Middle frontal gyrus (tissue), 1 donor: Measurements from ENCODE around the gene HDAC11.
A peak's percentile ranks its signal among the peaks of the same experiment; 100 is the strongest.
"Not testable (repeated sequence)": the region's sequence is repeated elsewhere in the genome, so short reads cannot be mapped to it uniquely, and the experiment has no call there.

Source experiments
- DNase-seq: peaks from one replicate; pipeline ENCODE4 v3.0.0-alpha.2; 2015; ENCODE audit warnings: low spot score; ENCODE audit errors: extremely low spot score

HDAC11 gene

DNA sequence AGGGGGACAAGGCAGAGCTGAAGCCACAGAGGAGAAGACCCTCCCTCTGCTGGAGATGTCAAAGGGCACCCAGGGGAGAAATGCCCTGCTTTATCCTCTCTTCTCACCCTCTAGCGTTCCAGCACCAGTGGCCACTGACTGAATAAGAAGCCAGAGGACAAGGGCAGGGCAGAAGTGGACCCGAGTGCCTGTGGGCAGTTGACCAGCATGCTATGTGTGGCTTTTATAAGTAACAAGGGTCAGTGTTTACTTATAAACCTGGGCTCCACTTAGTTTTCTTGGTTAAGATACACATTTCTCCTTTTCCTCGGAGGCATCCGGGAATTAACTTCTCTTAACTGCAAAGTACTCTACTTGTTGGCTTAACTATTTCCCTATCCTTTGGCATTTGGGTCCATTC lies 13.3 kb upstream of the HDAC11 start:
- no peak for DNase-seq

DNA sequence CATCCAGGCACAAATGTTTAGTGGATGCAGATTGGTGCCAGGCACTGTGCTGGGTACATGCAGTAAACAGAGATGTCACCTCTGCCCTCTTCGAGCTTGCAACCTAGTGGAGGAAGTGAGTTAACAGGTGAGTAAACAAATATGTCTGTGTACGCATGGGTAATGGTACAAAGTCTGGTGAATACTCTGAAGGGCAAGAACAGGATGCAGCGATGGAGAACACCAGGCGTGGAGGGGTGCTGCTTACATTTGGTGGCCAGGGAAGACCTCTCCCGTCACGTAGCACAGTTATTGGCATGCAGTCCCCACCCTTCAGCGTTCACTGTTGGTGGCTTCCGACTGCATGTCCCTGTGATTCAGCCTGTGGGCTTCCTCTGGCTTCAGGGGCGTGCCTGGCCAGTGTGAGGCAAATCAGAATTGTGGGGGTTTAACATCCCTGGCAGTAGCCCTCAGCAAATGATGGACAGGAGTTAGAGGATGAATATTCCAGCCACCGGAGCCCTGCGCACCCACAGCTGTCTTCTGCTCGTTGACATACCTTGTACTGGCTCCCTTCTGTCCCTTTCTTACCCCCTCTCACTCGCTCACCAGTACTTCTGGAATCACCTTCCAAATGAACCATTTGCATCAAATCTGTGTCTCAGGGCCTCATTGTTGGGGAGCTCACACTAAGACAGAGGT lies 9.1 kb upstream of the HDAC11 start:
- no peak for DNase-seq

DNA sequence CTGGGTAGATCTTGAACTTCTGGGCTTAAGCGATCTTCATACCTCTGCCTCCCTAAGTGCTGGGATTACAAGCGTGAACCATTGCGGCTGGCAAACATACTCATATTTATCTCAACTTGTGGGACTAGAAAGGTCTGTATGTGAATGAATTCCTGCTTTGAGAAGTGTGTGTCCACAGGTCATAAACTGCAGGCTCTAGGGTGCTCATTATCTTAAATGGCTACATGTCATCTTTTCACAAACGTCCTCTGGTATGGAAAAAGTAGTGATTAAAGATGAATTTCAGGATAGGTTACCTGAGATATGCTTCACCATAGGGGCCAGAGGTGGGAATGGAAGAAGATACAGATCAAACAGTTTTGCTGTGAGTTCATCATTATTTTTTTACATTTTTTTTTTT lies 7.8 kb upstream of the HDAC11 start:
- no peak for DNase-seq

DNA sequence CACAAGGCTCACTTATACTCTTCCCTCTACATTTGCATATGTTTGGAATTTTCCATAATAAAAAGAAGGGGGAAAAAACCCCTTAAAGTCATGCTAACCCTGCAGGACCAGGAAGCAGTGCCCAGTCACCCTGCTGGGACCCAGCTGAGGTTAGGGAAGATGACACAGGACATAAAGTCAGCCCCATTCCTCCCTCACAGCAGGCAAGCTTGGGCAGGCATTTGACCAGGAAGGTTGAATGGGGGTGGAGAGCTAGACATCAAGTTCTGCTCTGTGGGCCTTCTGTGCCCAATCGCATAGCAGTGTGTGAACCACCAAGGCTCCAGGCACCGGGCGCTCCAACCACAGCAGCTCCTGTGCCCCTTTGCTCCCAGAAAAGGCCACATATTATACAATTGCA lies 7.1 kb upstream of the HDAC11 start:
- DNase-seq: no peak

DNA sequence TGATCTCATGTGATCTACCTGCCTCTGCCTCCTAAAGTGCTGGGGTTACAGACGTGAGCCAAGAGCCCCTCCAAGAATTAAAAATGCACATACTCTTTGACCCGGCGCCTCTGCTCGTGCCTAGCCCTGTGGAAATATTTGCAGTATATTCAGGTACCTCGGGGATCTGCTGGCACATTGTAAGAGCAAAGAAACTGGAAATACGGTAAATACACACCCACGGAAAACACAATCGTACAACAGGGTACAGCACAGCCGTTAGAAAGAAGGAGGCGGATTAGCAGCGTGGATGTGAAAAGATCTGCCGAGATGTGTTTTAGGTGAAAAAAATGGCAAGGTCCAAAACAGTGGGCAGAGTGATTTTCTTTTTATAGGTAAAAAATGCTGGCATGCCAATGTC lies 6.1 kb upstream of the HDAC11 start:
- DNase-seq: no peak

DNA sequence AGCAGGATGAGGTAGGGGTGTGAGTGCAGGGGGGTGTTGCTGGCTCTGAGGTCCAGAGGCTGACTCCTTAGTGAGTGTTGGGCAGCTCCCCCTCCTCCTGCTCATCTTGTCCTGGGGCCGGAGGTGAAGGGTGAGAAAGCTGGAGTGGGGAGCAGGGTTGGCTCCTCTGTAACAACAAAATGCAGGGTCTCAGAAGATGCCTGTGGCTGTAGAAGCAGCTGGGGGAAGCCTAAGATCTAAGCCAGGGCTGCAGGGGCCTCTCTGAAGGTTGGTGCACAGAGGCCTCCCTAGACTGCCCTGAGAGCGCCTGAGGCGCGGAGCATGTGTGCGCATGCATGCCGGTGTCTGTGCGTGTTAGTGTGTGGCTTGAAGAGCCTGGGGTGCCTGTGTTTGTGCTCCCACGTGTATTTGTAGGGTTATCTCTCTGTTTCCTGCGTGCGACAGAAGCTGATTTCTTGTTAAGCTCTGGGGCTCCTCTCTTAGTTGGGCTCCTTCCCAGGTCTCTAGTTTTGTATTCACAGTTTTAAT lies 5.3 kb upstream of the HDAC11 start:
- no peak for DNase-seq

DNA sequence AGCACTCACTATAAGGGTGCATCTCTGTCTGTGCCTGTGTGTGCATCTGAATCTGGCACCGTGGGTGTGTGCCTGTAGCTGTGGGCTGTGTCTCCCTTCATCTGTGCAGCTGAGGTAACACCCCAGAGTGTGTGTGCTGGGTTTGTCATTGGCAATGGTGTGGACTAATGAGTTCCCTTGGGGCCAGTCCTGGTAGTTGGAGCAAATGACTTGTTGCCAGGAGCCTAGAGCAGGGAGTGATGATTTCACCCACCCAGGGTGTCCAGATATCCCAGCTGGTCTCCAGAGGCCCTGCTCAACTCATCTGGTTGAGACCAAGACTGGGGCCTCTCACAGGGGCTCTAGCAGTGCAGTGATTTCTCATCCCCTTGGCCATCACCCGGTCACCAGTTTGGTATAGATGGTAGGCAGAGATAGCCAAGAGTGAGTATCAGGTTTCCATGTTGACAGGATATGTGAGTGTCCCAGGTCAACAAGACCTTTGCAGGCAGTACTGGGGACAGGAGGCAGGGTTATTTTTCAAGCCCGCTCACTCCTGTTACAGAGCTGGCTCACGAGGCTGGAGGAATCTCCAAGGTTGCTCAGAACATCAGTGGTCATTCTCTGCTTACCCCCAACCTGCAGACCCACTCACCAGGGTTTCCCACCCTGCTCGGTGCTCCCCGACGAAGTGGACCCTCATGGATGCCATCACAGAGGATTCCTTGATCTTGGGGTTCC lies 4.1 kb upstream of the HDAC11 start:
- DNase-seq: no peak

DNA sequence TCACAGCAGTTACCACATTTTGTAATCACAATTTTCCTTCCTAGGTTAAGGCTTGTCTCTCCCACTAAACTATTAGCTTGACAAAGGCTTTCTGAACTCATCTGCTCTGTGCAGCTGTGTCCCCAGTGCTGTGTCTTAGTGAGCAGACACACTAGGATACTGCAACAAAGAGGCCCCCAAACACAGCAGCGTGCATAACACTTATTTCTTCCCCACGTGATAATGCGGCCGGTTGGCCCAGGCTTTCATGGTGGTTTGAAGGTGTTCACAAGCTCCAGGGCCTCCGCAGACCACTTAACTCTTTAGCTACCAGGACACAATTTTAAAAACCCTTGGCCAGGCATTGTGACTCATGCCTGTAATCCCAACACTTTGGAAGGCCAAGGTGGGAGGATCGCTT lies 2.2 kb upstream of the HDAC11 start:
- DNase-seq: no peak

DNA sequence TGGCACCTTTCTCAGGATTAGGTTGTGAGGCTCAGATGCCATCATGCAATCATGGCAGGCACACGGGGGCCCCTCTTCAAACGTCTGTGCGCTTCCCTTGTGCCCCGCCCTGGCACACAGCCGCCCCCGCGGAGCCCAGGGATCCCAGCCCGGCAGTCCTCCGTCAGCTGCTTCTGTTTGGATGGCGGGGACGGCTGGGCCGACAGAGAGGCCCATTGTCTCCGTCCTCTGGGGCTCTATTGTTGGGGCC lies 849 bp upstream of the HDAC11 start:
- DNase-seq: peak; percentile 84

DNA sequence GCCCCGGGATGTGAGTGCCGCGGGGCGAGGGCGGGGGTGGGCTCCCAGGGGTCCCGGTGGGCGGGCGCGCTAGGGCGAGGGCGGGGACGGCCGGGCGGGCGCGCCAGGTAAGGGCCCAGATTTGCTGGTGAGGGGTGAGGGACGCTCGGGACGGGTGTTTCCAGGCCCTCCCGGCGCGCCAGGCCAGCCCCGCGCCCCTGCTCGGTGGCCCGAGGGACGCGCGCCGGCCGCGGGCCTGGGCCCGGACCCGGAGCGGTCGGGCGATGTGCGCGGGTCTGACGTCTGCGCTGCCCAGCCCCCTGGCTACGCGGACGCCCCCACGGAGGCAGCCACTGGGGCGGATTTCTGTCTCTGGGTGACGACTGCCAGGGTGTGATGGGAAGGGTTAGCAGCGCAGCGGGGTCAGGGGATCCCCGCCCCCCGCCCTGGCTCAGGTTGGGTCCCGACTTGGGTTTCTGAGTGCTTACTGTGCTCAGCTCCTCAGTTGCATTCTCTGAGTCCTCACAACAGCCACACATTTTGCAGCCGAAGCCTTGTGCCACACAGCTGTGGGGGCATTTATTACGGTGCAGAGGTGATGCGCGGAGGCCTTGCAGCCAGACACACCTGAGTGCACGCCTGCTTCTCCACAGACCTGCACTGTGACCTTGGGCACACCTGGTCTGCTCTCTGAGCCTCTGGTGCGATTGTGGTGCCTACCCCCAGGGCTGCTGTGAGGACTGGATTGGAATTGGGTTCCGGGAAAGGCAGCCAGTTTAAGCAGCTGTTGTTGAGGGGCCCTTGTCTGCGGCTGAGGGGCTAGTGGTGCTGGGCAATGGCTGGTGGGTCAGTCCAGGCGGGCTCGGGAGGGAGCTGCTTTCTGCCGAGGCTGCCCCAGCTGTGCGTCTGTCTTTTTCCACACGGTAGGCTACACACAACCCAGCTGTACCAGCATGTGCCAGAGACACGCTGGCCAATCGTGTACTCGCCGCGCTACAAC lies 523 bp downstream of the HDAC11 start:
- no peak for DNase-seq

DNA sequence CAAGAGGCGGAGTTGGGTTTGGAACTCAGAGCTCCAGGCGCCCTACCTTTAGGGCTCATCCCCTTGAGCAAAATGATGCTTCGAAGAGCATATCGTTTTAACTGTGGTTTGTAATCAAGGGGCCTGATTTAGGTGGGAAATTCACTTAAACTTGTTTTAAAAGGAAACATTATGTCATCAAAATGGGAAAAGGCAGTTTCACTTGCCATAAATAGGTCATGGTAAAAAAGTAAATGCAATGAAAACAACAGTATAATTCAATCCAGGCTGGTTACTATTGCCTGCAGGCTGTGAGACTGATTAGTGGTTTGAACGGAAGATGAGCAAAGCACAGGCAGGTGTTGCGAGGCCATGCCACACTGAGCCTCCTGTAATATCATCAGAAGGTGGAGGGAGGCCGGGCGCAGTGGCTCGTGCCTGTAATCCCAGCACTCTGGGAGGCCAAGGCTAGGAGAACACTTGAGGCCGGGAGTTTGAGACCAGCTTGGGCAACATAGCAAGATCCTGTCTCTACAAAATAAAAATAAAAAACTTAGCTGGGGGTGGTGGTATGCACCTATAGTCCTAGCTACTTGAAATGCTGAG lies 2.1 kb downstream of the HDAC11 start:
- DNase-seq: no peak

DNA sequence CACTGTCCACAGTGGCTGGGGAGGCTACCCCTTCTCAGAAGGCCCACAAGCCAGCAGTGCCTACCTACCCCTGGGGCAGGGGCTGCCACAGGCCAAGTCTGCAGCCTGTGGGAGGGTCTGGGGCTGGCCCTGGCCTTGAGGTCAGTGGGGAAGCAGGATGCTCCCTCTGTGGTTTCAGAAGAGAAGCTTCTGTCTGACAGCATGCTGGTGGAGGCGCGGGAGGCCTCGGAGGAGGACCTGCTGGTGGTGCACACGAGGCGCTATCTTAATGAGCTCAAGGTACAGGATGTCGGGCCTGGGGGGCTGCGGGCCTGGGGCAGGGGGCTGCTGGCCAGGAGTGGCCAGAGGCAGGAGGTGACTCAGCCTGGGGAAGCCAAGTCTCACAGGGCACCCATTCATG lies 3.2 kb downstream of the HDAC11 start:
- no peak for DNase-seq

DNA sequence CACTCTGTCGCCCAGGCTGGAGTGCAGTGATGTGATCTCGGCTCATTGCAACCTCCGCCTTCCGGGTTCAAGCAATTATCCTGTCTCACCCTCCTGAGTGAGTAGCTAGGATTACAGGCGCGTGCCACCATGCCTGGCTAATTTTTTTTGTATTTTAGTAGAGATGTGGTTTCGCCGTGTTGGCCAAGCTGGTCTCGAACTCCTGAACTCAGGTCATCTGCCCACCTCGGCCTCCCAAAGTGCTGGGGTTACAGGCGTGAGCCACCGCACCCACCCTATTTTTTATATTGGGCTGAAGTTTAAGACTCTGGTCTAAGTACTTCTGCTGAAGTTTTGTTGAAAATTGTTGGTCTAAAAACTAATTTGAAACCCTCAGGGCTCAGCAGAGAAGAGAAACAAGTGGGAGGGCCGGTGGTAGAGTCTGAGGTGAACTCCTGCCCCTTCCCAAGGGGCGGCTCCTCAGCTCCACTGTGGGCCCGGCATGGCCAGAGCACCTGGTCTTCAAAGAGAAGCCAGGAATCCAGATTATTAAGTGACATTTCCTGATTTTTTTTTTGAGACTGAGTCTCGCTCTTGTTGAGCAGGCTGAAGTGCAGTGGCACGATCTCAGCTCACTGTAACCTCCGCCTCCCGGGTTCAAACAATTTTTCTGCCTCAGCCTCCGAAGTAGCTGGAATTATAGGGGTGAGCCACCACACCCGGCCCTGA lies 4.0 kb downstream of the HDAC11 start:
- no peak for DNase-seq

DNA sequence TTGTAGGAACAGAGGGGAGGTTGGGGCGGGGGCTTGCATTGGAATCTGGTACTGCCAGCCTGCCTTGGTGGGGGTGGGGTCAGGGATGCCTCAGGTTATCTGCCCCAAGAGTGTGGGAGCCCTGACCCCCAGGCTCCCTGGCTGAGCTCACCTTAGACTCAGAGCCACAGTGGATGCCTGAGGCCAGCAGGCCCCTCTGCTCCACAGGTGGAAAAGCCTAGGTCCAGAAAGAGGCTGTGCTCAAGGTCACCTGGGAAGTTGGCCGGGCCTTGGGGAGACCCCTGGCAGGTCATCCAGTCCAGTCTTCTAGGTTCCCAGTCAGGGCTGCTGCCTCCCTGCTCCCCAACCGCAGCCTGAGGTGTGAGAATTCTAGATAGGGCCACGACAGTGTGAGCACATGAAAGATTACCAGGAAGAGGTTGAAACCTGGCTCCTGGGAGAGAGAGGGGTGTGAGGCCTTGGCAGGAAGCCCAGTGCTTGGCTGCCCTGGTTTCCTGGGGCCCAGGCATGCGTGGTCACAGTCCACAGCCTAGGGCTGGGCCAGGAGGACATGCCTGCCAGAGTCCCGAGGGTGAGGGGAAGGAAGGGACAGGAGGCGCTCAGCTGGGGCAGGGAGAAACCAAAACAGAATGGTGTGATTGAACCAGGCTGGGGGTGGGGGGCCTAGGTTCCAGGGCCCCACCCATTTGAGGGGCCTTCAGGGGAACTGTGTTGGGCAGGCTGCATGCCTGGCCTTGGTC lies 4.9 kb downstream of the HDAC11 start:
- DNase-seq: no peak

DNA sequence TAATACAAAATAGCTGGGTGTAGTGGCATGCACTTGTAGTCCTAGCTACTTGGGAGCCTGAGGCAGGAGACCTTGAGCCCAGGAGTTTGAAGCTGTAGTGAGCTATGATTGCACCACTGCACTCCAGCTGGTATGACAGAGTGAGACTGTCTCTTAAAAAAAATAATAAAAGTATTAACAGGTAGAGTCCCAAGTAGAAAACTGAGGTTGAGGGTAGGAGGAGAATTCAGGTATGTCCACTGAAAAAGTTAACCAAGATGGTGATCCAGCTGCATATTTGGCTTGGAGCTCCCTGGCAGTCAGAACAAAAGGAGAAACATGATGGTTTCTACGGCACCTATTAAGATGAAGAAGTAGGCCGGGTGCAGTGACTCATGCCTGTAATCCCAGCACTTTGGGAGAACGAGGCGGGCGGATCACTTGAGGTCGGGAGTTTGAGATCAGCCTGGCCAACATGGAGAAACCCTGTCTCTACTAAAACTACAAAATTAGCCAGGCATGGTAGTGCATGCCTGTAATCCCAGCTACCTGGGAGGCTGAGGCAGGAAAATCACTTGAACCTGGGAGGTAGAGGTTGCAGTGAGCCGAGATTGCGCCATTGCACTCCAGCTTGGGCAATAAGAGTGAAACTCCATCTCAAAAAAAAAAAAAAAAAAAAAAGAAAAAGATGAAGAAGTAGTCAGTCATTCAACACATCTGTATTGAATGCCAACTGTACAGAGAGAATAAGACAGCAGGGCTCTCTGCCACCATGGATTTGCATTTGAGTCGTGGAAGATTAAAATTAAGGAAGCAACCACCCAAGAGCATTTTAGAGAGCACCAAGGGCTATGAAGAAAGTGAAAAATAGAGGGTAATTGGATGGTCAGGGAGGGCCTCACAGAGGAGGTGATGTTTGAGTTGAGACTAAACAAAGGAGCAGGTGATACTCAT lies 5.8 kb downstream of the HDAC11 start:
- not testable (repeated sequence) for DNase-seq

DNA sequence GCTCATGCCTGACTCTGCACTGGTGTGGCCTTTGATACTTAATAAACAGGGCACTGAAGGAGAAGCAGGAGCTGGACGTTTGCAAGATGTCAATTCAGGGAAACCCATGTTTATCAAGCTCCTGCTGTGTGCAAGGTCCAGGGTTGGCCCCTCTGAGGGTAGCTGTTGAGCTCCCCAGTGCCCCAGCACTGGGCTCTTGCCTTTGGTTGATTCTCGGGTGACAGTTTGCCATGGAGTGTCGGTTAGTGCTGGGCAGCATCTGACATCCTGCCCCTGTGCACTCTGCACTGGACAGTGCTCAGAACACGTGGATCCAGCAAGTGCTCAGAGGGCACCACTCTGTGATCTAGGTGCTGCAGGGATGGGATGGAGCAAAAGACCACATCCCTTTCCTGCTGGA lies 7.3 kb downstream of the HDAC11 start:
- DNase-seq: no peak

DNA sequence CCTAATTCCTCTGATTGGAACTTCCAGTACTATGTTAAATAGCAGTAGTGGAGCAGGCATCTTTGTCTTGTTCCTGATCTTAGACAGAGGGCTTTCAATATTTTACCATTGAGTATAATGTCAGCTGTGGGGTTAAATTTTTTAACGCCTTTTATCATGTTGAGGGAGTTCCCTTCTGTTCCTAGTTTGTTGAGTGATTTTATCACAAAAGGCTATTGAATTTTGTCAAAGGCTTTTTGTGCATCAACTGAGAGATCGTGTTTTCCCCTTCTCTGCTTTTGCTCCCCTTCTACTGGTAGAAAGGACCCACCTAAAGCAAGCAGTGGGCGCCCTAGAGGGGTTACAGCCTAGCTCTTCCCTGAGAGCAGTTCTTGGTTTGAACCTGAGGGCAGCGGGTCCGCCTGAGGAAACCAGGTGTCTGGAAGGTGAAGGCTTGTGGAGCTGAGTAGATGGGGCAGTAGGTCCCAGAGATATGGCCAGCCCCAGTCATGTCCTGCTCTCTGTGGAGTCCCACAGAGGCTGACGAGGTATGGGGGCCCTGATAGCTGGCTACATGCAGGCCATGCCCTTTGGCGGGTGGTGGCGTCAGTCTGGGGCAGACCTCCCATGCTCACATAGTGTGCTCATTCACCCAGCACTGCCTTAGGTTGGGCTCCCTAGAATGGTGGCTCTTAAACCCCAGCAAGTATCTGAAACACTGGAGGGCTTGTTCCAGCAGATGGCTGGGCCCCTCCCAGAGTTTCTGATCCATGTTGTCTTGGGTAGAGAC lies 11.3 kb downstream of the HDAC11 start:
- no peak for DNase-seq

DNA sequence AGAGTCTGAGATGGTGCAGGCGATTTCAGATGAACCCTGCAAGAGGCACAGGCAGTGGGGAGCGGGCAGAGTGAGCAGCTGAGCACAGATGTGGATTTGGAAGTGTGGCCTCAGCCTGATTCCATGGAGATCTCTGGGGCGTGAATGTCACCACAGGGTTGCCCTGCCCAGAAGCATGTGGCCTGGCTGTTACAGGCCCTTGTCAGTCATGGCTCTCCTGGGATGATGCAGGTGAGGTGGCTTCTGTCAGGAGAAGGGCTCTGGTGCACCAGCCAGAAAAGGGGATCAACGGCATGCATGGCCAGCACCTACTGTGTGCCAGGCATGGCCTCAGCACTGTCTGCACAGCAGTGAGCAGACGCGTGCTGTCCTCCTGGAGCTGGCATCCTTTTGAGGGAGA lies 11.9 kb downstream of the HDAC11 start:
- no peak for DNase-seq
